ENCODE results near the gene F10. TPM values are rescaled to one million over a fixed set of nuclear protein-coding genes. Genes with fewer than 3 reads are reported as not detected.

Gene F10
- total and polyA plus RNA-seq, 2 of the 13 experiments (the other 11 are each of a cell fraction or from before 2014, with no cell fraction given), result 58.4 to 237 TPM

- TF ChIP-seq, protein P1, sequence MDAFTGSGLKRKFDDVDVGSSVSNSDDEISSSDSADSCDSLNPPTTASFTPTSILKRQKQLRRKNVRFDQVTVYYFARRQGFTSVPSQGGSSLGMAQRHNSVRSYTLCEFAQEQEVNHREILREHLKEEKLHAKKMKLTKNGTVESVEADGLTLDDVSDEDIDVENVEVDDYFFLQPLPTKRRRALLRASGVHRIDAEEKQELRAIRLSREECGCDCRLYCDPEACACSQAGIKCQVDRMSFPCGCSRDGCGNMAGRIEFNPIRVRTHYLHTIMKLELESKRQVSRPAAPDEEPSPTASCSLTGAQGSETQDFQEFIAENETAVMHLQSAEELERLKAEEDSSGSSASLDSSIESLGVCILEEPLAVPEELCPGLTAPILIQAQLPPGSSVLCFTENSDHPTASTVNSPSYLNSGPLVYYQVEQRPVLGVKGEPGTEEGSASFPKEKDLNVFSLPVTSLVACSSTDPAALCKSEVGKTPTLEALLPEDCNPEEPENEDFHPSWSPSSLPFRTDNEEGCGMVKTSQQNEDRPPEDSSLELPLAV (CRISPR knock-in tag; conservative IDR thresholded peaks at IDR 0.05; ENCODE audit: low read depth), result no peak
- TF ChIP-seq ZNF251 (CRISPR knock-in tag; IDR thresholded peaks at IDR 0.05), result no peak
- TF ChIP-seq ZNF687 (CRISPR knock-in tag; IDR thresholded peaks at IDR 0.05), result peak; percentile 99
- TF ChIP-seq ZNF629 (CRISPR knock-in tag; conservative IDR thresholded peaks at IDR 0.05), result no peak
- TF ChIP-seq ZNF121 (CRISPR knock-in tag; IDR thresholded peaks at IDR 0.05), result no peak
- TF ChIP-seq ZNF263 (CRISPR knock-in tag; IDR thresholded peaks at IDR 0.05), result no peak; the same call in 1 of the 2 replicates
- TF ChIP-seq ZBTB7B (CRISPR knock-in tag; IDR thresholded peaks at IDR 0.05), result peak; percentile 74; the same call in 1 of the 2 replicates
- TF ChIP-seq NPAS2 (CRISPR knock-in tag; IDR thresholded peaks at IDR 0.05; ENCODE audit: borderline replicate concordance), result no peak
- TF ChIP-seq, protein P2, sequence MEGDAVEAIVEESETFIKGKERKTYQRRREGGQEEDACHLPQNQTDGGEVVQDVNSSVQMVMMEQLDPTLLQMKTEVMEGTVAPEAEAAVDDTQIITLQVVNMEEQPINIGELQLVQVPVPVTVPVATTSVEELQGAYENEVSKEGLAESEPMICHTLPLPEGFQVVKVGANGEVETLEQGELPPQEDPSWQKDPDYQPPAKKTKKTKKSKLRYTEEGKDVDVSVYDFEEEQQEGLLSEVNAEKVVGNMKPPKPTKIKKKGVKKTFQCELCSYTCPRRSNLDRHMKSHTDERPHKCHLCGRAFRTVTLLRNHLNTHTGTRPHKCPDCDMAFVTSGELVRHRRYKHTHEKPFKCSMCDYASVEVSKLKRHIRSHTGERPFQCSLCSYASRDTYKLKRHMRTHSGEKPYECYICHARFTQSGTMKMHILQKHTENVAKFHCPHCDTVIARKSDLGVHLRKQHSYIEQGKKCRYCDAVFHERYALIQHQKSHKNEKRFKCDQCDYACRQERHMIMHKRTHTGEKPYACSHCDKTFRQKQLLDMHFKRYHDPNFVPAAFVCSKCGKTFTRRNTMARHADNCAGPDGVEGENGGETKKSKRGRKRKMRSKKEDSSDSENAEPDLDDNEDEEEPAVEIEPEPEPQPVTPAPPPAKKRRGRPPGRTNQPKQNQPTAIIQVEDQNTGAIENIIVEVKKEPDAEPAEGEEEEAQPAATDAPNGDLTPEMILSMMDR (CRISPR knock-in tag; IDR thresholded peaks at IDR 0.05), result no peak
- TF ChIP-seq TCF7 (IDR thresholded peaks at IDR 0.05; ENCODE audit: low read depth), result peak; percentile 58
- no peak; the same call in 1 of the 2 replicates for TF ChIP-seq KMT2A (CRISPR knock-in tag; IDR thresholded peaks at IDR 0.05)
- no peak for TF ChIP-seq ZHX1 (CRISPR knock-in tag; IDR thresholded peaks at IDR 0.05; ENCODE audit: low read depth)
- TF ChIP-seq, protein P3, sequence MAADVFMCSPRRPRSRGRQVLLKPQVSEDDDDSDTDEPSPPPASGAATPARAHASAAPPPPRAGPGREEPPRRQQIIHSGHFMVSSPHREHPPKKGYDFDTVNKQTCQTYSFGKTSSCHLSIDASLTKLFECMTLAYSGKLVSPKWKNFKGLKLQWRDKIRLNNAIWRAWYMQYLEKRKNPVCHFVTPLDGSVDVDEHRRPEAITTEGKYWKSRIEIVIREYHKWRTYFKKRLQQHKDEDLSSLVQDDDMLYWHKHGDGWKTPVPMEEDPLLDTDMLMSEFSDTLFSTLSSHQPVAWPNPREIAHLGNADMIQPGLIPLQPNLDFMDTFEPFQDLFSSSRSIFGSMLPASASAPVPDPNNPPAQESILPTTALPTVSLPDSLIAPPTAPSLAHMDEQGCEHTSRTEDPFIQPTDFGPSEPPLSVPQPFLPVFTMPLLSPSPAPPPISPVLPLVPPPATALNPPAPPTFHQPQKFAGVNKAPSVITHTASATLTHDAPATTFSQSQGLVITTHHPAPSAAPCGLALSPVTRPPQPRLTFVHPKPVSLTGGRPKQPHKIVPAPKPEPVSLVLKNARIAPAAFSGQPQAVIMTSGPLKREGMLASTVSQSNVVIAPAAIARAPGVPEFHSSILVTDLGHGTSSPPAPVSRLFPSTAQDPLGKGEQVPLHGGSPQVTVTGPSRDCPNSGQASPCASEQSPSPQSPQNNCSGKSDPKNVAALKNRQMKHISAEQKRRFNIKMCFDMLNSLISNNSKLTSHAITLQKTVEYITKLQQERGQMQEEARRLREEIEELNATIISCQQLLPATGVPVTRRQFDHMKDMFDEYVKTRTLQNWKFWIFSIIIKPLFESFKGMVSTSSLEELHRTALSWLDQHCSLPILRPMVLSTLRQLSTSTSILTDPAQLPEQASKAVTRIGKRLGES (CRISPR knock-in tag; IDR thresholded peaks at IDR 0.05; ENCODE audit: borderline replicate concordance), result no peak
- TF ChIP-seq ZNF768 (CRISPR knock-in tag; IDR thresholded peaks at IDR 0.05), result no peak
- TF ChIP-seq KLF6 (CRISPR knock-in tag; IDR thresholded peaks at IDR 0.05), result 0 out of 2 replicates have a peak, but pooled peaks have one; percentile 46
Observed at GRCh38 chr13:113149711-113150549, 27.3 kb downstream of the F10 start (continued).
